Testis (tissue), 3 donors: Measurements from ENCODE around the gene MPV17L. TPM values are rescaled to one million over a fixed set of nuclear protein-coding genes. Genes with fewer than 3 reads are reported as not detected.
"Not testable (repeated sequence)": the region's sequence is repeated elsewhere in the genome, so short reads cannot be mapped to it uniquely, and the experiment has no call there.

Experiments used
- DNase-seq: peaks from one replicate; pipeline ENCODE4 v3.0.0-alpha.2; 2019
- H3K27ac ChIP-seq, 2 donors: fragments of 200-600 bp; sonication (generic); one replicate each; pipeline ENCODE4 v1.5.1; 2019
- H3K27me3 ChIP-seq: fragments of 200-600 bp; sonication (generic); one replicate; pipeline ENCODE4 v1.5.1; 2019
- H3K36me3 ChIP-seq: fragments of 200-600 bp; sonication (generic); one replicate; pipeline ENCODE4 v1.5.1; 2017; ENCODE audit warnings: low read depth; ENCODE audit errors: missing control alignments
- H3K4me1 ChIP-seq: fragments of 200-600 bp; sonication (generic); one replicate; pipeline ENCODE4 v1.5.1; 2019
- H3K4me3 ChIP-seq, 2 donors: fragments of 200-600 bp; sonication (generic); one replicate each; pipeline ENCODE4 v1.5.1; 2017 to 2019
- H3K9me3 ChIP-seq: fragments of 200-600 bp; sonication (generic); one replicate; pipeline ENCODE4 v1.5.1; 2017
- CTCF ChIP-seq, 3 experiments: fragments of 450-650 bp in 2 of 3; fragments of 200-600 bp in 1 of 3; sonication (generic) in 1 of 3; IDR thresholded peaks; one replicate each; pipeline ENCODE4 v1.5.1; 2016 to 2019; ENCODE audit warnings: antibody characterized with exemption in 3 of 3, mild to moderate bottlenecking in 2 of 3, moderate library complexity in 1 of 3
- POLR2A ChIP-seq: fragments of 450-650 bp; IDR thresholded peaks from one replicate; pipeline ENCODE4 v1.6.1; 2017; ENCODE audit warnings: antibody characterized with exemption, mild to moderate bottlenecking, moderate library complexity
- WGBS, 2 donors: methylation state at CpG; one replicate each; pipeline ENCODE4 v1.1.5; 2018; 5-methylcytosine and 5-hydroxymethylcytosine counted together
- intact Hi-C: fragments of 100-400 bp; cut with DNase I; formaldehyde crosslinking; loops from one replicate; pipeline ENCODE4 v1.15.1; 2023; ENCODE audit warnings: low total_unique reads
- polyA plus RNA-seq: library from polyadenylated mRNA; stranded (reverse); fragments of 350-450 nt; fragmentation: Illumina TruSeq; extraction: RNeasy Lipid Tissue Mini Kit (QIAGEN cat#74804); gene quantifications from one replicate; pipeline ENCODE4 v1.2.3, GENCODE V29; 2014; ENCODE audit warnings: low read depth, low replicate concordance; ENCODE audit not compliant: insufficient read depth
- total RNA-seq, 2 donors: library from RNA; depleted of rRNA; stranded (reverse); fragments of >200 nt; gene quantifications; one replicate each; pipeline ENCODE4 v1.2.3, GENCODE V29; 2016

The MPV17L gene
- total and polyA plus RNA-seq, 3 donors from 2014 or later: 3.7 to 12.5 (median 9.5) TPM

- Histone ChIP-seq H3K9me3 (no peaks in the 10 kb centered on the region), H3K36me3 (no peaks in the 10 kb centered on the region), H3K27me3 (no peaks in the 10 kb centered on the region), H3K4me3 (no peak overlapping the region), H3K27ac (no peak overlapping the region), H3K4me1 (no peaks in the 10 kb centered on the region)
- TF ChIP-seq CTCF (IDR thresholded peaks at IDR 0.05) (no peak), POLR2A (no peak)
- intact Hi-C loops: no loop called here
- DNase-seq: no peak
- WGBS, 2 donors: 85 to 90% methylated on average over 3 of the region's 3 CpGs
Observed at GRCh38 chr16:15440852-15441251, 45.3 kb downstream of the MPV17L start.

- intact Hi-C loops: not testable (repeated sequence)
- 94 to 98% methylated on average over 5 of the region's 5 CpGs for WGBS, 2 donors
Observed at GRCh38 chr16:15442140-15442539, 46.6 kb downstream of the MPV17L start.

GRCh38 chr16:15443753-15444152 lies 48.2 kb downstream of the MPV17L start:
- 94 to 98% methylated on average over 4 of the region's 4 CpGs for WGBS, 2 donors

More at GRCh38 chr16:15442140-15442539, 46.6 kb downstream of the MPV17L start:
- H3K9me3 ChIP-seq, H3K27ac ChIP-seq, H3K4me3 ChIP-seq, H3K4me1 ChIP-seq, H3K36me3 ChIP-seq, H3K27me3 ChIP-seq, DNase-seq: not testable (repeated sequence)

GRCh38 chr16:15444264-15444663 lies 48.7 kb downstream of the MPV17L start:
- Histone ChIP-seq H3K4me1 (no peaks in the 10 kb centered on the region), H3K4me3 (no peak overlapping the region), H3K27ac (no peak overlapping the region), H3K9me3 (no peaks in the 10 kb centered on the region), H3K36me3 (no peaks in the 10 kb centered on the region), H3K27me3 (no peaks in the 10 kb centered on the region)
- no peak for TF ChIP-seq CTCF (IDR thresholded peaks at IDR 0.05)
- TF ChIP-seq POLR2A: no peak
- intact Hi-C loops: no loop called here
- WGBS, 2 donors: 84 to 96% methylated on average over 3 of the region's 3 CpGs
- DNase-seq: no peak

More at GRCh38 chr16:15443753-15444152, 48.2 kb downstream of the MPV17L start:
- H3K9me3 ChIP-seq: no peaks in the 10 kb centered on the region
- no peak for TF ChIP-seq POLR2A
- TF ChIP-seq CTCF (IDR thresholded peaks at IDR 0.05): no peak
- no peak for DNase-seq
- intact Hi-C loops: no loop called here
- no peak overlapping the region for H3K4me3 ChIP-seq
- no peaks in the 10 kb centered on the region for H3K4me1 ChIP-seq
- H3K27ac ChIP-seq: no peak overlapping the region
- no peaks in the 10 kb centered on the region for H3K27me3 ChIP-seq
- no peaks in the 10 kb centered on the region for H3K36me3 ChIP-seq

- no peaks in the 10 kb centered on the region for H3K9me3 ChIP-seq
- 89 to 100% methylated on average over 1 of the region's 1 CpG for WGBS, 2 donors
- H3K4me1 ChIP-seq: no peaks in the 10 kb centered on the region
- no peaks in the 10 kb centered on the region for H3K27me3 ChIP-seq
- no peak overlapping the region for H3K4me3 ChIP-seq
- no peaks in the 10 kb centered on the region for H3K36me3 ChIP-seq
- TF ChIP-seq CTCF (IDR thresholded peaks at IDR 0.05) (no peak), POLR2A (no peak)
- H3K27ac ChIP-seq: no peak overlapping the region
- intact Hi-C loops: no loop called here
- DNase-seq: no peak
Observed at GRCh38 chr16:15445450-15445849, 49.9 kb downstream of the MPV17L start.
